Kidney (tissue), 14 donors: ENCODE measurements around the gene MACROD2. TPM values are rescaled to one million over a fixed set of nuclear protein-coding genes. Genes with fewer than 3 reads are reported as not detected.

Experiments
- DNase-seq, 5 donors: peaks; one replicate each; pipeline ENCODE4 v3.0.0-alpha.2; 2013 to 2020
- FAIRE-seq: peaks from 2 replicates; lab custom pipeline; 2012; peaks lifted over from hg19 to GRCh38; lab: Jason Lieb, UNC
- H3K27ac ChIP-seq, 2 donors: one replicate each; pipeline ENCODE4 v1.7.0; 2013; ENCODE audit warnings: low read depth in 2 of 2, low read length in 2 of 2, inconsistent platforms in 1 of 2
- H3K27me3 ChIP-seq: one replicate; pipeline ENCODE4 v1.7.1; 2013; ENCODE audit warnings: low read length, inconsistent platforms; ENCODE audit not compliant: control insufficient read depth, insufficient read depth
- H3K36me3 ChIP-seq, 3 donors: one replicate each; pipeline versions ENCODE4 v1.7.0 to v1.7.1; 2013; ENCODE audit warnings: low read length in 3 of 3, control low read depth in 1 of 3, inconsistent platforms in 1 of 3; ENCODE audit not compliant: insufficient read depth in 3 of 3, control insufficient read depth in 2 of 3
- H3K4me1 ChIP-seq, 3 donors: one replicate each; pipeline versions ENCODE4 v1.7.0 to v1.7.1; 2013; ENCODE audit warnings: low read length in 3 of 3, inconsistent platforms in 1 of 3, low read depth in 1 of 3; ENCODE audit not compliant: control insufficient read depth in 2 of 3, insufficient read depth in 2 of 3
- H3K4me3 ChIP-seq, 3 donors: one replicate each; pipeline versions ENCODE4 v1.7.0 to v1.8.1; 2013; ENCODE audit warnings: low read length in 3 of 3, control low read depth in 1 of 3, inconsistent platforms in 1 of 3
- H3K9ac ChIP-seq, 3 donors: one replicate each; pipeline versions ENCODE4 v1.7.0 to v1.7.1; 2013; ENCODE audit warnings: low read length in 3 of 3, control low read depth in 1 of 3, inconsistent platforms in 1 of 3
- H3K9me3 ChIP-seq, 3 donors: one replicate each; pipeline versions ENCODE4 v1.7.0 to v1.7.1; 2013; ENCODE audit warnings: low read length in 3 of 3, control low read depth in 1 of 3, inconsistent platforms in 1 of 3; ENCODE audit not compliant: control insufficient read depth in 2 of 3, insufficient read depth in 1 of 3
- CTCF ChIP-seq: IDR thresholded peaks from 3 replicates; pipeline ENCODE4 v1.5.1; 2012; ENCODE audit warnings: mild to moderate bottlenecking, moderate library complexity, borderline replicate concordance; ENCODE audit not compliant: insufficient read depth; ENCODE audit errors: extremely low read depth
- intact Hi-C: fragments of 100-400 bp; cut with DNase I; formaldehyde crosslinking; loops from one replicate; pipeline ENCODE4 v1.11.1; 2022
- polyA plus RNA-seq: library from polyadenylated mRNA; stranded (reverse); fragments of 350-450 nt; fragmentation: Illumina TruSeq; extraction: RNeasy Lipid Tissue Mini Kit (QIAGEN cat#74804); gene quantifications from one replicate; pipeline ENCODE4 v1.2.3, GENCODE V29; 2014; ENCODE audit warnings: low read depth, low replicate concordance; ENCODE audit not compliant: insufficient read depth
- total RNA-seq: library from RNA; stranded (reverse); fragmentation: NEBNext Ultra II Directional; extraction: Animal tissue kit (Norgen Biotek cat#: 25700); gene quantifications from one replicate; pipeline ENCODE4 v1.2.1, GENCODE V29; 2021
- donor health status: control.
- donor health status: control.
- donor health status: control.
- donor health status: control.
- donor health status: control.
- donor health status: DM: yes; HTN: yes; CAD: no.
- donor health status: Normal renal cell carcinoma (clear cell type).

MACROD2 gene
- total and polyA plus RNA-seq, 2 donors from 2014 or later, result 3.0 to 10.0 TPM

GRCh38 chr20:14782731-14783130 is 787.4 kb downstream of the MACROD2 start:
- Histone ChIP-seq H3K27me3 (no peaks in the 10 kb centered on the region), H3K4me3 (no peak overlapping the region), H3K9ac (no peak overlapping the region), H3K4me1 (no peaks in the 10 kb centered on the region), H3K9me3 (no peaks in the 10 kb centered on the region), H3K36me3 (no peaks in the 10 kb centered on the region), H3K27ac (no peak overlapping the region)
- no peak for TF ChIP-seq CTCF
- intact Hi-C loops, result no loop called here
- no peak for FAIRE-seq
- DNase-seq, result no peak

GRCh38 chr20:14783766-14784165 is 788.5 kb downstream of the MACROD2 start:
- DNase-seq, result no peak
- no peak overlapping the region for H3K27ac ChIP-seq
- H3K36me3 ChIP-seq, result no peaks in the 10 kb centered on the region
- no peaks in the 10 kb centered on the region for H3K4me1 ChIP-seq
- no peaks in the 10 kb centered on the region for H3K9me3 ChIP-seq
- H3K27me3 ChIP-seq, result no peaks in the 10 kb centered on the region
- intact Hi-C loops, result no loop called here
- FAIRE-seq, result no peak
- TF ChIP-seq CTCF, result no peak
- no peak overlapping the region for H3K4me3 ChIP-seq
- H3K9ac ChIP-seq, result no peak overlapping the region

- Histone ChIP-seq H3K4me3 (no peak overlapping the region), H3K36me3 (no peaks in the 10 kb centered on the region), H3K4me1 (no peaks in the 10 kb centered on the region), H3K9me3 (no peaks in the 10 kb centered on the region), H3K9ac (no peak overlapping the region), H3K27me3 (no peaks in the 10 kb centered on the region), H3K27ac (no peak overlapping the region)
- intact Hi-C loops, result no loop called here
- TF ChIP-seq CTCF, result no peak
- FAIRE-seq (no peak), DNase-seq (no peak)
Measured at GRCh38 chr20:14785065-14785743, 789.9 kb downstream of the MACROD2 start.

- DNase-seq (no peak), FAIRE-seq (no peak)
- H3K9ac ChIP-seq, result no peak overlapping the region
- no peaks in the 10 kb centered on the region for H3K4me1 ChIP-seq
- no peaks in the 10 kb centered on the region for H3K36me3 ChIP-seq
- intact Hi-C loops, result no loop called here
- TF ChIP-seq CTCF, result no peak
- no peaks in the 10 kb centered on the region for H3K9me3 ChIP-seq
- no peak overlapping the region for H3K4me3 ChIP-seq
- H3K27me3 ChIP-seq, result no peaks in the 10 kb centered on the region
- H3K27ac ChIP-seq, result no peak overlapping the region
Measured at GRCh38 chr20:14790190-14790589, 794.9 kb downstream of the MACROD2 start.
